ENCODE data around the gene GABBR2.

Gene GABBR2

DNA sequence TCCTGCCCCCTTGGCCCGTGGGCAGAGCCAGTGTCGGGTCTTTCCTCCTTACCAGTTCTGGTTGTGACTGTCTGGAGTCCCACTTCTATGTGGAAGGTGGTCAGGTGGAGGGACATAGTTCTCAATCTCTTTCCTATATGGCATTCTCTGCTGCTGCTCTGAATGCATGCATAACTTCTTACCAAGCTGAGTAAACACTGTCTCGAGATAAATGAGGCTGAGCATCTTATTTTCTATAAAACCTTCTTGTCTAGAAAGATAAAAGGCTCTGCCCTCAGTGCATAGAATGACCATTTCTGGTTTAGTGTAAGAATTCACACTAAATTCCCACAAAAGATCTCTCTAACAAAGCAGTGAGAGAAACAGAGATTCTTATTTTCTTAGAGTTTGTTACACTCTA lies 347.1 kb downstream of the GABBR2 start:
- Histone ChIP-seq H3K9me3 (ENCODE audit: control insufficient read depth, insufficient read depth, low read length) (peaks cover 25% of the 10 kb centered on the region), H3F3A (ENCODE audit: control insufficient read depth, insufficient read depth) (no peaks in the 10 kb centered on the region), H3K27me3 (ENCODE audit: control insufficient read depth, low read length) (0 out of 2 replicates have a peak, but pooled peaks cover 3% of the 10 kb centered on the region), H3K4me2 (ENCODE audit: low read length) (no peak overlapping the region), H3K27ac (ENCODE audit: low read depth, low read length) (no peak overlapping the region), H3K9me2 (replicated peaks; ENCODE audit: control insufficient read depth, low read length) (no peaks in the 10 kb centered on the region), H3K79me2 (ENCODE audit: control insufficient read depth, low read length) (no peaks in the 10 kb centered on the region), H3K36me3 (ENCODE audit: control insufficient read depth, low read length) (no peaks in the 10 kb centered on the region), H3K4me1 (ENCODE audit: control insufficient read depth, low read length) (no peaks in the 10 kb centered on the region), H3K4me3 (ENCODE audit: low read length) (no peak overlapping the region), H4K20me1 (ENCODE audit: control insufficient read depth, insufficient read depth, low read depth, low read length) (no peaks in the 10 kb centered on the region)
- TF ChIP-seq, protein P1, sequence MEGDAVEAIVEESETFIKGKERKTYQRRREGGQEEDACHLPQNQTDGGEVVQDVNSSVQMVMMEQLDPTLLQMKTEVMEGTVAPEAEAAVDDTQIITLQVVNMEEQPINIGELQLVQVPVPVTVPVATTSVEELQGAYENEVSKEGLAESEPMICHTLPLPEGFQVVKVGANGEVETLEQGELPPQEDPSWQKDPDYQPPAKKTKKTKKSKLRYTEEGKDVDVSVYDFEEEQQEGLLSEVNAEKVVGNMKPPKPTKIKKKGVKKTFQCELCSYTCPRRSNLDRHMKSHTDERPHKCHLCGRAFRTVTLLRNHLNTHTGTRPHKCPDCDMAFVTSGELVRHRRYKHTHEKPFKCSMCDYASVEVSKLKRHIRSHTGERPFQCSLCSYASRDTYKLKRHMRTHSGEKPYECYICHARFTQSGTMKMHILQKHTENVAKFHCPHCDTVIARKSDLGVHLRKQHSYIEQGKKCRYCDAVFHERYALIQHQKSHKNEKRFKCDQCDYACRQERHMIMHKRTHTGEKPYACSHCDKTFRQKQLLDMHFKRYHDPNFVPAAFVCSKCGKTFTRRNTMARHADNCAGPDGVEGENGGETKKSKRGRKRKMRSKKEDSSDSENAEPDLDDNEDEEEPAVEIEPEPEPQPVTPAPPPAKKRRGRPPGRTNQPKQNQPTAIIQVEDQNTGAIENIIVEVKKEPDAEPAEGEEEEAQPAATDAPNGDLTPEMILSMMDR (IDR thresholded peaks at IDR 0.05; ENCODE audit: low read depth, low read length, poor library complexity, severe bottlenecking), result no peak
- no peak for TF ChIP-seq EZH2phosphoT487 (IDR thresholded peaks at IDR 0.05; ENCODE audit: borderline replicate concordance, low read length)

DNA sequence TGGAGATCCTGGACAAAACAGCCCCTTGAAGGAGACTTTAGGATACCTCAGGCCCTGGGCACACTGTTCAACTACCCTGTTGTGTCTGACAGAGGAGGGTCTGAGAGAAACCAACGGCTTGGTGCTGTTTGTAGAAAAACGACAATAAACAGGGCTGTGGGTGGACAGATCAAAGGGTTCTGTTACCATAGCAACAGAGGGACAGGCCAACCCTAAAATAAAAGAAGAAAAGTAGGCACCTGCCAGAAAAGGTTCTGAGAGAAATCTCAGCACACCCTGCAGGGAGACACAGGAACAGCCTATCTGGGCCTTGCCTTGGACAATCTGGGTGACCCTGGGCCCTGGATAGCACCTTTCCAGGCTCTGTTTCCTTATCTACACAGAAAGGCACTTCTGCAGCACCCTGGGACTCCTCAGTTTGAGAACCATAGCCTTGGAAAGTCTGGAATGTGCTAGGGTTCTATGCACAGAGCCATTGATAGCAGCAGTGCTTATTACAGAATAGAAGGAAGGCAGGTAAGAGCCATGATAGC lies 348.5 kb downstream of the GABBR2 start:
- TF ChIP-seq EZH2phosphoT487 (IDR thresholded peaks at IDR 0.05; ENCODE audit: borderline replicate concordance, low read length), result no peak
- TF ChIP-seq, protein P1 (IDR thresholded peaks at IDR 0.05; ENCODE audit: low read depth, low read length, poor library complexity, severe bottlenecking), result no peak
- H3K27me3 ChIP-seq (ENCODE audit: control insufficient read depth, low read length), result 0 out of 2 replicates have a peak, but pooled peaks cover 3% of the 10 kb centered on the region
- no peaks in the 10 kb centered on the region for H3K9me2 ChIP-seq (replicated peaks; ENCODE audit: control insufficient read depth, low read length)
- no peaks in the 10 kb centered on the region for H3F3A ChIP-seq (ENCODE audit: control insufficient read depth, insufficient read depth)
- H3K79me2 ChIP-seq (ENCODE audit: control insufficient read depth, low read length), result no peaks in the 10 kb centered on the region
- no peak overlapping the region for H3K4me3 ChIP-seq (ENCODE audit: low read length)
- no peak overlapping the region for H3K27ac ChIP-seq (ENCODE audit: low read depth, low read length)
- H3K9me3 ChIP-seq (ENCODE audit: control insufficient read depth, insufficient read depth, low read length), result peaks cover 11% of the 10 kb centered on the region; the same call in 1 of the 2 replicates
- no peak overlapping the region for H3K4me2 ChIP-seq (ENCODE audit: low read length)
- no peaks in the 10 kb centered on the region for H3K4me1 ChIP-seq (ENCODE audit: control insufficient read depth, low read length)
- H4K20me1 ChIP-seq (ENCODE audit: control insufficient read depth, insufficient read depth, low read depth, low read length), result no peaks in the 10 kb centered on the region
- no peaks in the 10 kb centered on the region for H3K36me3 ChIP-seq (ENCODE audit: control insufficient read depth, low read length)

DNA sequence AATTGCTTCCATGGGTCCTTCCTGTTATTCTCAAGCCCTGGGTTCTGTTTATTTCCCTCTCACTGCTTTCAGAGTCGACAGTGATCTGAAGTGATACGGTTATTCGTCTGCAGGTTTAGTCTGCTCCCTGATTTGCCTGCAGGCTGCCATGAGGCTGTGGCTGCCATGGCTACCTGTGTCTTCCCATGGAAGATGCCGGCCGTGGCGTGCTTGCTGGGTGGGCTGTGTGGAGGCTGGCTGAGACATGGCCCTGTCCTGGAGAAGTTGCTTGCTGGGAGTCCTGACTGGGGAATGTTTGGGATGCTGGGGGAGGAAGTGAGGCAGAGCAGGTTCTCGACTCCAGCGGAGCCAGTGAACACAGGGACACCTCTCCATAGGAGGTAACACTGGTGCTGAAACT lies 349.2 kb downstream of the GABBR2 start:
- Histone ChIP-seq H3K9me3 (ENCODE audit: control insufficient read depth, insufficient read depth, low read length) (peaks cover 5% of the 10 kb centered on the region; the same call in 1 of the 2 replicates), H3F3A (ENCODE audit: control insufficient read depth, insufficient read depth) (no peaks in the 10 kb centered on the region), H3K4me2 (ENCODE audit: low read length) (no peak overlapping the region), H3K4me1 (ENCODE audit: control insufficient read depth, low read length) (no peaks in the 10 kb centered on the region), H3K27ac (ENCODE audit: low read depth, low read length) (no peak overlapping the region), H3K27me3 (ENCODE audit: control insufficient read depth, low read length) (0 out of 2 replicates have a peak, but pooled peaks cover 3% of the 10 kb centered on the region), H3K36me3 (ENCODE audit: control insufficient read depth, low read length) (no peaks in the 10 kb centered on the region), H3K79me2 (ENCODE audit: control insufficient read depth, low read length) (no peaks in the 10 kb centered on the region), H4K20me1 (ENCODE audit: control insufficient read depth, insufficient read depth, low read depth, low read length) (no peaks in the 10 kb centered on the region), H3K9me2 (replicated peaks; ENCODE audit: control insufficient read depth, low read length) (no peaks in the 10 kb centered on the region), H3K4me3 (ENCODE audit: low read length) (no peak overlapping the region)
- TF ChIP-seq, protein P1 (IDR thresholded peaks at IDR 0.05; ENCODE audit: low read depth, low read length, poor library complexity, severe bottlenecking), result no peak
- TF ChIP-seq EZH2phosphoT487 (IDR thresholded peaks at IDR 0.05; ENCODE audit: borderline replicate concordance, low read length), result no peak
